Activated CD8-positive, alpha-beta memory T cell treated with anti-CD3 and anti-CD28 coated beads for 36 hours (primary cell): ENCODE measurements around the gene CCZ1. TPM values are rescaled to one million over a fixed set of nuclear protein-coding genes. Genes with fewer than 3 reads are reported as not detected.
"Not testable (repeated sequence)": the region's sequence is repeated elsewhere in the genome, so short reads cannot be mapped to it uniquely, and the experiment has no call there.

Source experiments
- CTCF ChIA-PET: fragments of 350-600 bp; sonication (Branson Sonifier 250); formaldehyde crosslinking; loops from one replicate; lab custom pipeline; 2021; ENCODE audit warnings: antibody characterized with exemption; lab: Charles Lee
- POLR2A ChIA-PET: fragments of 350-600 bp; sonication (Branson Sonifier 250); formaldehyde crosslinking; loops from one replicate; lab custom pipeline; 2021; ENCODE audit warnings: antibody characterized with exemption; lab: Charles Lee
- total RNA-seq, 2 experiments: library from RNA; stranded (reverse); gene quantifications; one replicate each; pipeline ENCODE4 v1.2.3, GENCODE V29; 2021

Gene CCZ1
- 10 to 100 TPM; 88.6 to 99.7 TPM for total RNA-seq

GRCh38 chr7:5898480-5899224 lies at the start of gene CCZ1:
Gene CCZ1 (plus strand): TSS chr7:5898733. CDS start chr7:5898800, 67 bp downstream.
- CTCF ChIA-PET, POLR2A ChIA-PET: not testable (repeated sequence)

- ChIA-PET POLR2A (no interaction called here), CTCF (no interaction called here)
Measured at GRCh38 chr7:5850944-5851343, 47.6 kb upstream of the CCZ1 start.

- CTCF ChIA-PET, result no interaction called here
- POLR2A ChIA-PET, result no interaction called here
Measured at GRCh38 chr7:5854738-5855137, 43.8 kb upstream of the CCZ1 start.

GRCh38 chr7:5857041-5857575 lies 41.4 kb upstream of the CCZ1 start:
- POLR2A ChIA-PET, result not testable (repeated sequence)
- CTCF ChIA-PET, result interaction anchor here (1.2 to 1.5 kb wide), 5 partner anchors 13 to 484 kb away, joined by 3 to 7 read pairs (median 4); no protein-coding TSS in a partner anchor

- CTCF ChIA-PET, POLR2A ChIA-PET: not testable (repeated sequence)
Measured at GRCh38 chr7:5858494-5858893, 40.0 kb upstream of the CCZ1 start.

- POLR2A ChIA-PET, CTCF ChIA-PET: not testable (repeated sequence)
Measured at GRCh38 chr7:5861281-5861680, 37.3 kb upstream of the CCZ1 start.

- POLR2A ChIA-PET, CTCF ChIA-PET: not testable (repeated sequence)
Measured at GRCh38 chr7:5862753-5863366, 35.7 kb upstream of the CCZ1 start.

- CTCF ChIA-PET, result not testable (repeated sequence)
- POLR2A ChIA-PET, result interaction anchor here (0.6 kb wide), 1 partner anchor 41 kb away, joined by 5 read pairs; no protein-coding TSS in a partner anchor
Measured at GRCh38 chr7:5865279-5865931, 33.1 kb upstream of the CCZ1 start.

- POLR2A ChIA-PET, result no interaction called here
- CTCF ChIA-PET, result no interaction called here
Measured at GRCh38 chr7:5867060-5867459, 31.5 kb upstream of the CCZ1 start.

- CTCF ChIA-PET, POLR2A ChIA-PET: not testable (repeated sequence)
Measured at GRCh38 chr7:5868928-5869341, 29.6 kb upstream of the CCZ1 start.

GRCh38 chr7:5869691-5870090 lies 28.8 kb upstream of the CCZ1 start:
- CTCF ChIA-PET, result interaction anchor here (0.9 kb wide), 1 partner anchor 13 kb away, joined by 4 read pairs; no protein-coding TSS in a partner anchor
- POLR2A ChIA-PET, result no interaction called here

- ChIA-PET CTCF (interaction anchor here (0.9 kb wide), 1 partner anchor 14 kb away, joined by 4 read pairs; no protein-coding TSS in a partner anchor), POLR2A (no interaction called here)
Measured at GRCh38 chr7:5870311-5870710, 28.2 kb upstream of the CCZ1 start.

GRCh38 chr7:5872326-5872725 lies 26.2 kb upstream of the CCZ1 start:
- POLR2A ChIA-PET, result no interaction called here
- CTCF ChIA-PET, result no interaction called here

- POLR2A ChIA-PET, CTCF ChIA-PET: not testable (repeated sequence)
Measured at GRCh38 chr7:5879591-5879990, 18.9 kb upstream of the CCZ1 start.

- POLR2A ChIA-PET, result not testable (repeated sequence)
- CTCF ChIA-PET, result interaction anchor here (0.6 kb wide), 1 partner anchor 396 kb away, joined by 4 read pairs; no protein-coding TSS in a partner anchor
Measured at GRCh38 chr7:5880106-5880505, 18.4 kb upstream of the CCZ1 start.

GRCh38 chr7:5884431-5884830 lies 14.1 kb upstream of the CCZ1 start:
- POLR2A ChIA-PET, CTCF ChIA-PET: not testable (repeated sequence)

- POLR2A ChIA-PET, result not testable (repeated sequence)
Measured at GRCh38 chr7:5888021-5888420, 10.5 kb upstream of the CCZ1 start.

GRCh38 chr7:5890244-5890643 lies 8.3 kb upstream of the CCZ1 start:
- CTCF ChIA-PET, result not testable (repeated sequence)

More at GRCh38 chr7:5888021-5888420, 10.5 kb upstream of the CCZ1 start:
- CTCF ChIA-PET, result not testable (repeated sequence)

GRCh38 chr7:5892498-5892897 lies 6.0 kb upstream of the CCZ1 start:
- CTCF ChIA-PET, result no interaction called here
- POLR2A ChIA-PET, result no interaction called here

More at GRCh38 chr7:5890244-5890643, 8.3 kb upstream of the CCZ1 start:
- POLR2A ChIA-PET, result not testable (repeated sequence)

- POLR2A ChIA-PET, result not testable (repeated sequence)
Measured at GRCh38 chr7:5897369-5897919, 1.1 kb upstream of the CCZ1 start.

More at GRCh38 chr7:5897369-5897919, 1.1 kb upstream of the CCZ1 start:
- CTCF ChIA-PET, result not testable (repeated sequence)
